CD4-positive, alpha-beta T cell treated with Interleukin-6 for 4 hours (primary cell): ENCODE data around the gene NR2F2.
"Not testable (repeated sequence)": the region's sequence is repeated elsewhere in the genome, so short reads cannot be mapped to it uniquely, and the experiment has no call there.

Experiments
- DNase-seq: peaks from one replicate; pipeline ENCODE4 v3.0.0-alpha.2; 2020; ENCODE audit warnings: mixed read lengths

Gene NR2F2

DNA sequence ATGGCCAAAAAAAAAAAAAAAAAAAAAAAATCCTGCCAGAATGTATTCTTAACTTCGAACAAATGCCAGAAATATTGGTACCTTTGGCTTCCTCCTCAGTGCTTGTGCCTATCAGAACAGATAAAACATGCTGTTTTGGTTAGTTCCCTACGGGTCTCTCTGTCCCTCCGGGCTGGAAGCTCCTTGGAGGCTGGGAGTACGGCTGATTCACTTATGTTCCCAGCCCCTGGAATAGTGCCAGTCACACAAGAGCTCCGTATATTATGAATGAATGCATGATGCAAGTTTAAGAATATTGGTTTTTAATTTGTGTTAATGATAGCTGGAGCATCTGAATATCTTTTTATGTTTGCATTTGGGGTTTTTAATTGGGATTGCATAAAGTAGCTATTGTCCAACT is 44.0 kb downstream of the NR2F2 start:
- no peak for DNase-seq

DNA sequence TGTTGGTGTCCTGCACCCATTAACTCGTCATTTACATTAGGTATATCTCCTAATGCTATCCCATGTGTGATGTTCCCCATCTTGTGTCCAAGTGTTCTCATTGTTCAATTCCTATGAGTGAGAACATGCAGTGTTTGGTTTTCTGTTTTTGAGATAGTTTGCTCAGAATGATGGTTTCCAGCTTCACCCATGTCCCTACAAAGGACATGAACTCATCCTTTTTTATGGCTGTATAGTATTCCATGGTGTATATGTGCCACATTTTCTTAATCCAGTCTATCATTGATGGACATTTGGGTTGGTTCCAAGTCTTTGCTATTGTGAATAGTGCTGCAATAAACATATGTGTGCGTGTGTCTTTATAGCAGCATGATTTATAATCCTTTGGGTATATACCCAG is 49.1 kb downstream of the NR2F2 start:
- DNase-seq = not testable (repeated sequence)

DNA sequence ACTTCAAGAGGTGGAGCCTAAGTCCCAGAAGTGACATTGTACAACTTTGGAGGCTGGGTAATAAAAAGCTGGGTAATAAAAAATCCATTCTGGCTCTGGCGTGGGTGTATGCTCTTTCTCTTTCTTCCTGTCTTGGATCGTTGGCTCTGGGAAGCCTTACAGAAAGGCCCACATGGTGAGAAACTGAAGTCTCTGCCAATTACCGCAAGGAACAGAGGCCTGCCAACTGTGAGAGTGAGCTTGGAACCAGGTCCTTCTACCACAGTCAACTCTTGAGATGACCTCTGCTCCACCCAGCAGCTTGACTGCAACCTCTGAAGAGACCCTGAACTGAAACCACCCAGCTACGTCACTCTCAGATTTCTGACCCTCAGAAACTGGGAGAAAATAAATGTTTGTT is 51.0 kb downstream of the NR2F2 start:
- DNase-seq = no peak

DNA sequence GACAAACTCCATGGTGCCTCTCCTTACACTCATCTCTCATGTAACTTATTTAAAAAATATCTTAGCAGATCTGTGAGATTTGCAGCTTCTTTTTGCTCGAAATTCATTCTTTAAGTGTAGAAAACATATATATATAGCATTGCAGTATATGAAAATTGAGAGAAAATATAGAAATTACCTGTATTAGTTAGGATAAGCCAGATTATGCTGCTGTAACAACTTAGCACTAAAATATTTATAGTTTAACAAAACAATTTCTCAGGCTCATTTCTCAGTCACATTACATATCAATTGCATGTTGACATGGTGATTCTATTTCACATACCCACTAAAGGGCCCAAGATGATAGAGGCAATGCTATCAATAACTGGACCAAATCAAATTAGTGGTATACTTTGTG is 54.7 kb downstream of the NR2F2 start:
- no peak for DNase-seq

DNA sequence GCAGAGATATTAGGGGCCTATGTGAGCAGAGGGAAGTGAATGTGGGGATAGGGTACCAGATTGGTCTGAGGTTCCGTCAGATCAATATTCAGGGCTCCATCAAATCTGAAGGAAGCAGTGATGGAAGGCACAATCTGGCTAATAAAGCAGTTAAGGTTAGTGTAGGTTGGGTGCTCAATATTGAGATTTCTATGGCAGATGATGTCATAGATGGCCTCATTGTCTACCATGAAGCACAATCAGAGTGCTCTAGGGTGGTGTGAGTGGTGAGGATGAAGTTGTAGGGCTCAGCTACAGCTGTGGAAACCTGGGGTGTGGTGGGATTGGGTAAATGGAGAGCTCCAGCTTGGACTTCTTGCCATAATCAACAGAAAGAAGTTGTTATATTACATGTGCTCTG is 58.2 kb downstream of the NR2F2 start:
- no peak for DNase-seq
